Spinal cord (tissue), 10 donors: ENCODE data around the gene ZFTA. TPM values are rescaled to one million over a fixed set of nuclear protein-coding genes. Genes with fewer than 3 reads are reported as not detected.
"Not testable (repeated sequence)": the region's sequence is repeated elsewhere in the genome, so short reads cannot be mapped to it uniquely, and the experiment has no call there.

Experiments
- DNase-seq, 6 donors: peaks; one replicate each; pipeline versions ENCODE4 v3.0.0 to v3.0.0-alpha.2; 2013 to 2015; ENCODE audit warnings: low spot score in 6 of 6, low read depth in 4 of 6
- H3K27ac ChIP-seq: one replicate; pipeline ENCODE4 v1.5.1; 2013; ENCODE audit warnings: low read depth, low read length, control low read depth
- H3K27me3 ChIP-seq: one replicate; pipeline ENCODE4 v1.6.1; 2013; ENCODE audit warnings: low read length; ENCODE audit not compliant: control insufficient read depth, insufficient read depth
- H3K36me3 ChIP-seq: one replicate; pipeline ENCODE4 v1.6.1; 2013; ENCODE audit warnings: low read length; ENCODE audit not compliant: control insufficient read depth, insufficient read depth
- H3K4me1 ChIP-seq: one replicate; pipeline ENCODE4 v1.6.1; 2013; ENCODE audit warnings: low read length; ENCODE audit not compliant: control insufficient read depth, insufficient read depth
- H3K4me3 ChIP-seq: one replicate; pipeline ENCODE4 v1.5.1; 2013; ENCODE audit warnings: low read depth, low read length, control low read depth
- H3K9me3 ChIP-seq: one replicate; pipeline ENCODE4 v1.6.1; 2013; ENCODE audit warnings: low read length; ENCODE audit not compliant: control insufficient read depth, insufficient read depth
- WGBS: methylation state at CpG from one replicate; pipeline ENCODE4 v1.1.5; 2013; ENCODE audit warnings: missing lambda C conversion rate; ENCODE audit not compliant: insufficient coverage; 5-methylcytosine and 5-hydroxymethylcytosine counted together
- polyA plus RNA-seq, 2 donors: library from polyadenylated mRNA; unstranded; fragments of 120-200 nt; gene quantifications; one replicate each; pipeline ENCODE4 v1.2.1, GENCODE V29; 2013; ENCODE audit not compliant: insufficient read length in 2 of 2
- total RNA-seq, 2 donors: library from RNA; depleted of rRNA in 1 of 2; stranded (reverse); fragments of 120-200 nt in 1 of 2; fragments of >200 nt in 1 of 2; gene quantifications; one replicate each; pipeline versions ENCODE4 v1.2.3 to v1.2.4, GENCODE V29; 2013 to 2014
- donor health status: healthy.

The ZFTA gene
- total and polyA plus RNA-seq, 4 donors = 10.7 to 35.2 (median 33.2) TPM

- Histone ChIP-seq H3K4me3 (no peak overlapping the region), H3K4me1 (no peaks in the 10 kb centered on the region), H3K27me3 (no peaks in the 10 kb centered on the region), H3K36me3 (no peaks in the 10 kb centered on the region), H3K27ac (no peak overlapping the region), H3K9me3 (no peaks in the 10 kb centered on the region)
- DNase-seq = no peak
- 77% methylated on average over 2 of the region's 7 CpGs for WGBS
Observed at GRCh38 chr11:63783925-63784592, 15.5 kb upstream of the ZFTA start.

GRCh38 chr11:63782749-63783148, 14.2 kb upstream of the ZFTA start:
- WGBS = no CpG with 5 or more reads among the region's 6 CpGs
- Histone ChIP-seq H3K9me3 (no peaks in the 10 kb centered on the region), H3K4me3 (no peak overlapping the region), H3K27ac (no peak overlapping the region), H3K27me3 (no peaks in the 10 kb centered on the region), H3K36me3 (no peaks in the 10 kb centered on the region), H3K4me1 (no peaks in the 10 kb centered on the region)
- no peak for DNase-seq

GRCh38 chr11:63779039-63779438, 10.5 kb upstream of the ZFTA start:
- Histone ChIP-seq H3K4me3 (no peak overlapping the region), H3K4me1 (no peaks in the 10 kb centered on the region), H3K36me3 (no peaks in the 10 kb centered on the region), H3K27me3 (no peaks in the 10 kb centered on the region), H3K9me3 (no peaks in the 10 kb centered on the region), H3K27ac (no peak overlapping the region)
- no CpG with 5 or more reads among the region's 2 CpGs for WGBS
- DNase-seq = no peak

GRCh38 chr11:63775191-63775590, 6.6 kb upstream of the ZFTA start:
- H3K4me3 ChIP-seq = no peak overlapping the region
- DNase-seq = no peak
- 78% methylated on average over 3 of the region's 3 CpGs for WGBS
- H3K27ac ChIP-seq = no peak overlapping the region
- H3K4me1 ChIP-seq = peaks cover 1% of the 10 kb centered on the region
- no peaks in the 10 kb centered on the region for H3K36me3 ChIP-seq
- H3K9me3 ChIP-seq = no peaks in the 10 kb centered on the region
- H3K27me3 ChIP-seq = no peaks in the 10 kb centered on the region

- H3K4me3 ChIP-seq, H3K9me3 ChIP-seq, DNase-seq, H3K27me3 ChIP-seq, H3K36me3 ChIP-seq, H3K27ac ChIP-seq: not testable (repeated sequence)
- no CpG with 5 or more reads among the region's 2 CpGs for WGBS
- H3K4me1 ChIP-seq = peaks cover 19% of the 10 kb centered on the region
Observed at GRCh38 chr11:63771741-63772318, 3.3 kb upstream of the ZFTA start.

GRCh38 chr11:63770763-63771162, 2.2 kb upstream of the ZFTA start:
- Histone ChIP-seq H3K27ac (no peak overlapping the region), H3K4me1 (peaks cover 29% of the 10 kb centered on the region), H3K27me3 (no peaks in the 10 kb centered on the region), H3K9me3 (no peaks in the 10 kb centered on the region), H3K36me3 (peaks cover 8% of the 10 kb centered on the region), H3K4me3 (no peak overlapping the region)
- WGBS = 71% methylated on average over 4 of the region's 7 CpGs
- no peak for DNase-seq

GRCh38 chr11:63769714-63770455, 1.3 kb upstream of the ZFTA start:
- Histone ChIP-seq H3K9me3 (no peaks in the 10 kb centered on the region), H3K4me1 (peaks cover 38% of the 10 kb centered on the region), H3K4me3 (peak overlapping the region; percentile 33), H3K27ac (no peak overlapping the region), H3K27me3 (no peaks in the 10 kb centered on the region), H3K36me3 (peaks cover 16% of the 10 kb centered on the region)
- WGBS = 5% methylated on average over 28 of the region's 35 CpGs
- DNase-seq = peak in 2 of 6 donors; percentile 68 to 72

- Histone ChIP-seq H3K27ac (no peak overlapping the region), H3K36me3 (peaks cover 22% of the 10 kb centered on the region), H3K9me3 (no peaks in the 10 kb centered on the region), H3K27me3 (no peaks in the 10 kb centered on the region), H3K4me1 (peaks cover 45% of the 10 kb centered on the region), H3K4me3 (peak overlapping the region; percentile 33)
- peak in 2 of 6 donors; percentile 56 to 77 for DNase-seq
- under 1% methylated on average over 82 of the region's 82 CpGs for WGBS
Observed at GRCh38 chr11:63769042-63769713, 603 bp upstream of the ZFTA start.

- H3K36me3 ChIP-seq = peaks cover 25% of the 10 kb centered on the region
- H3K27me3 ChIP-seq = no peaks in the 10 kb centered on the region
- H3K27ac ChIP-seq = peak overlapping the region; percentile 82
- peaks cover 55% of the 10 kb centered on the region for H3K4me1 ChIP-seq
- H3K9me3 ChIP-seq = no peaks in the 10 kb centered on the region
- H3K4me3 ChIP-seq = peak overlapping the region; percentile 81
- DNase-seq = peak in 3 of 6 donors; percentile 78 to 95 (median 95)
- WGBS = 0% methylated on average over 34 of the region's 34 CpGs
Observed at GRCh38 chr11:63767565-63768236, 874 bp downstream of the ZFTA start.
